Ishikawa (cell line): ENCODE data around the gene PEDS1.

ENCODE experiments used
- CEBPB ChIP-seq: IDR thresholded peaks from 2 replicates; pipeline ENCODE4 v1.6.1; 2012
- CREB1 ChIP-seq: IDR thresholded peaks from 2 replicates; pipeline ENCODE4 v1.6.1; 2012; ENCODE audit warnings: low read depth
- RAD21 ChIP-seq: IDR thresholded peaks from 2 replicates; pipeline ENCODE4 v1.6.1; 2012; ENCODE audit warnings: low read depth
- TAF1 ChIP-seq: IDR thresholded peaks from 2 replicates; pipeline ENCODE4 v1.6.1; 2012; ENCODE audit warnings: low read depth, mild to moderate bottlenecking
- TCF12 ChIP-seq: IDR thresholded peaks from 2 replicates; pipeline ENCODE4 v1.6.1; 2012; ENCODE audit warnings: low read depth
- TEAD4 ChIP-seq: IDR thresholded peaks from 2 replicates; pipeline ENCODE4 v1.6.1; 2012
- YY1 ChIP-seq: IDR thresholded peaks from 2 replicates; pipeline ENCODE4 v1.6.1; 2012; ENCODE audit warnings: low read depth
- ZBTB7A ChIP-seq: IDR thresholded peaks from 2 replicates; pipeline ENCODE4 v1.6.1; 2012; ENCODE audit warnings: low read depth
- TF ChIP-seq, protein P1 (sequence below): IDR thresholded peaks from 2 replicates; pipeline ENCODE4 v1.6.1; 2012; ENCODE audit warnings: low read depth, mild to moderate bottlenecking
- TF ChIP-seq, protein P2 (sequence below): IDR thresholded peaks from 2 replicates; pipeline ENCODE4 v1.6.1; 2012

DNA sequence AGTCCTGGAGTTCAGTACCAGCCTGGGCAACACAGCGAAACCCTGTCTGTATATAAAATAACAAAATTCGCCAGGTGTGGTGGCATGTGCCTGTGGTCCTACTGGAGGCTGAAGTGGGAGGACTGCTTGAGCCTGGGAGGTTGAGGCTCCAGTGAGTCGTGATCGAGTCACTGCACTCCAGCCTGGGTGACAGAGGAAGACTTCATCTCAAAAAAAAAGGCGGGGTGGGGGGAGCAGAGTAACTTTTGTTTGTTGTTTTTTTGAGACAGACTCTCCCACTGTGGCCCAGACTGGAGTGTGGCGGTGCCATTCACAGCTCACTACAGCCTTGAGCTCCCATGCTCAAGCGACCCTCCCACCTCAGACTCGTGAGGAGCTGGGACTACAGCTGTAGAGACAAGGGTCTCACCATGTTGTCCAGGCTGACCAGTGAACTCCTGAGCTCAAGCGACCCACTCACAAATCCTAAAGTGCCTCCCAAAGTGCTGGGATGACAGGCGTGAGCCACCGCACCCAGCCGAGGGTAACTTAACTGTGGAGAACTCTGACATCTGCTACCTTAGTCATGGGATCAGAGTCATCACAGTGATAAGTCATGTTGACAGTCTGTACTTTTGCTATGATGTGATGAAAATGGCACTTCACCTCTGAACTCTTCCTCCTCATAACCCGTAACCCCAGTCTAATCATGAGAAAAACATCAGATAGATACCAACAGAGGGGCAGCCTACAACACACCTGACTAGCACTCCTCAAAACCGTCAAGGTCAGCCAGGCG lies 16.5 kb downstream of the PEDS1 start:
- no peak for TF ChIP-seq RAD21
- TF ChIP-seq TEAD4 = no peak
- TF ChIP-seq TCF12 = no peak
- TF ChIP-seq, protein P1, sequence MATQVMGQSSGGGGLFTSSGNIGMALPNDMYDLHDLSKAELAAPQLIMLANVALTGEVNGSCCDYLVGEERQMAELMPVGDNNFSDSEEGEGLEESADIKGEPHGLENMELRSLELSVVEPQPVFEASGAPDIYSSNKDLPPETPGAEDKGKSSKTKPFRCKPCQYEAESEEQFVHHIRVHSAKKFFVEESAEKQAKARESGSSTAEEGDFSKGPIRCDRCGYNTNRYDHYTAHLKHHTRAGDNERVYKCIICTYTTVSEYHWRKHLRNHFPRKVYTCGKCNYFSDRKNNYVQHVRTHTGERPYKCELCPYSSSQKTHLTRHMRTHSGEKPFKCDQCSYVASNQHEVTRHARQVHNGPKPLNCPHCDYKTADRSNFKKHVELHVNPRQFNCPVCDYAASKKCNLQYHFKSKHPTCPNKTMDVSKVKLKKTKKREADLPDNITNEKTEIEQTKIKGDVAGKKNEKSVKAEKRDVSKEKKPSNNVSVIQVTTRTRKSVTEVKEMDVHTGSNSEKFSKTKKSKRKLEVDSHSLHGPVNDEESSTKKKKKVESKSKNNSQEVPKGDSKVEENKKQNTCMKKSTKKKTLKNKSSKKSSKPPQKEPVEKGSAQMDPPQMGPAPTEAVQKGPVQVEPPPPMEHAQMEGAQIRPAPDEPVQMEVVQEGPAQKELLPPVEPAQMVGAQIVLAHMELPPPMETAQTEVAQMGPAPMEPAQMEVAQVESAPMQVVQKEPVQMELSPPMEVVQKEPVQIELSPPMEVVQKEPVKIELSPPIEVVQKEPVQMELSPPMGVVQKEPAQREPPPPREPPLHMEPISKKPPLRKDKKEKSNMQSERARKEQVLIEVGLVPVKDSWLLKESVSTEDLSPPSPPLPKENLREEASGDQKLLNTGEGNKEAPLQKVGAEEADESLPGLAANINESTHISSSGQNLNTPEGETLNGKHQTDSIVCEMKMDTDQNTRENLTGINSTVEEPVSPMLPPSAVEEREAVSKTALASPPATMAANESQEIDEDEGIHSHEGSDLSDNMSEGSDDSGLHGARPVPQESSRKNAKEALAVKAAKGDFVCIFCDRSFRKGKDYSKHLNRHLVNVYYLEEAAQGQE = no peak
- TF ChIP-seq ZBTB7A = no peak
- TF ChIP-seq, protein P2, sequence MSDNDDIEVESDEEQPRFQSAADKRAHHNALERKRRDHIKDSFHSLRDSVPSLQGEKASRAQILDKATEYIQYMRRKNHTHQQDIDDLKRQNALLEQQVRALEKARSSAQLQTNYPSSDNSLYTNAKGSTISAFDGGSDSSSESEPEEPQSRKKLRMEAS = no peak
- no peak for TF ChIP-seq CEBPB
- no peak for TF ChIP-seq TAF1
- TF ChIP-seq CREB1 = no peak
- TF ChIP-seq YY1 = no peak
